NCI-H446 (cell line): ENCODE results near the gene ARMC12.

ENCODE experiments used
- DNase-seq, 2 experiments: peaks; one replicate each; lab custom pipeline; 2025; lab: John Stamatoyannopoulos, UW

Gene ARMC12

GRCh38 chr6:35776364-35777215 lies 39.8 kb downstream of the ARMC12 start, which contains the start of gene CLPSL2:
Gene CLPSL2 (plus strand): TSS chr6:35776598. CDS start chr6:35776619, 21 bp downstream.
- no peak for DNase-seq

- DNase-seq, result no peak
These were observed 40.7 kb downstream of the ARMC12 start for GRCh38 chr6:35777356-35778102.

GRCh38 chr6:35778437-35778836 lies 41.6 kb downstream of the ARMC12 start:
- DNase-seq, result no peak

- no peak for DNase-seq
These were observed 43.9 kb downstream of the ARMC12 start, which contains the start of gene CLPSL1 for GRCh38 chr6:35780719-35781118. Gene CLPSL1 (plus strand): TSS chr6:35781019. CDS start chr6:35781111, 92 bp downstream.

GRCh38 chr6:35781290-35781689 lies 44.5 kb downstream of the ARMC12 start:
- DNase-seq, result no peak

- no peak for DNase-seq
These were observed 45.6 kb downstream of the ARMC12 start for GRCh38 chr6:35782424-35782823.

GRCh38 chr6:35784200-35784599 lies 47.4 kb downstream of the ARMC12 start:
- no peak for DNase-seq

GRCh38 chr6:35786272-35786671 lies 49.4 kb downstream of the ARMC12 start:
- no peak for DNase-seq

GRCh38 chr6:35786810-35787209 lies 50.0 kb downstream of the ARMC12 start:
- DNase-seq, result no peak

- no peak for DNase-seq
These were observed 50.7 kb downstream of the ARMC12 start for GRCh38 chr6:35787266-35788218.

- no peak for DNase-seq
These were observed 51.7 kb downstream of the ARMC12 start for GRCh38 chr6:35788423-35788982.

GRCh38 chr6:35790683-35791082 lies 53.9 kb downstream of the ARMC12 start:
- DNase-seq, result no peak

GRCh38 chr6:35794536-35795452 lies 58.0 kb downstream of the ARMC12 start:
- DNase-seq, result no peak

GRCh38 chr6:35795453-35796071 lies 58.7 kb downstream of the ARMC12 start:
- no peak for DNase-seq

GRCh38 chr6:35796236-35796635 lies 59.4 kb downstream of the ARMC12 start:
- no peak for DNase-seq

GRCh38 chr6:35797837-35798526 lies 61.1 kb downstream of the ARMC12 start:
- no peak for DNase-seq
